Tibial nerve (tissue), 4 donors: ENCODE results near the gene SCT. TPM values are rescaled to one million over a fixed set of nuclear protein-coding genes. Genes with fewer than 3 reads are reported as not detected.

ENCODE experiments used
- DNase-seq, 2 donors: peaks; one replicate each; pipeline ENCODE4 v3.0.0-alpha.2; 2019; ENCODE audit warnings: low spot score in 2 of 2
- H3K27ac ChIP-seq, 4 donors: fragments of 200-600 bp; sonication (generic) in 3 of 4; one replicate each; pipeline ENCODE4 v1.5.1; 2017 to 2019; ENCODE audit warnings: mild to moderate bottlenecking in 1 of 4
- H3K27me3 ChIP-seq, 2 donors: fragments of 200-600 bp; sonication (generic) in 1 of 2; one replicate each; pipeline versions ENCODE4 v1.5.1 to v1.6.0; 2017 to 2019
- H3K36me3 ChIP-seq, 3 donors: fragments of 200-600 bp; sonication (generic); one replicate each; pipeline ENCODE4 v1.5.1; 2018 to 2019
- H3K4me1 ChIP-seq, 4 donors: fragments of 200-600 bp; sonication (generic) in 3 of 4; one replicate each; pipeline ENCODE4 v1.5.1; 2017 to 2019
- H3K4me3 ChIP-seq, 4 donors: fragments of 200-600 bp; sonication (generic) in 3 of 4; one replicate each; pipeline ENCODE4 v1.5.1; 2017 to 2019; ENCODE audit warnings: mild to moderate bottlenecking in 1 of 4, moderate library complexity in 1 of 4
- H3K9me3 ChIP-seq, 4 donors: fragments of 200-600 bp; sonication (generic) in 3 of 4; one replicate each; pipeline ENCODE4 v1.5.1; 2017 to 2019
- CTCF ChIP-seq, 5 experiments: fragments of 200-600 bp in 3 of 5; fragments of 450-650 bp in 2 of 5; sonication (generic) in 3 of 5; IDR thresholded peaks; one replicate each; pipeline ENCODE4 v1.5.1; 2016 to 2019; ENCODE audit warnings: antibody characterized with exemption in 5 of 5, mild to moderate bottlenecking in 3 of 5, moderate library complexity in 2 of 5
- EP300 ChIP-seq, 2 donors: sonication (generic); formaldehyde crosslinking; IDR thresholded peaks; one replicate each; pipeline ENCODE4 v1.6.1; 2017; ENCODE audit warnings: antibody characterized with exemption in 2 of 2, mild to moderate bottlenecking in 1 of 2
- POLR2A ChIP-seq, 2 donors: fragments of 450-650 bp; IDR thresholded peaks; one replicate each; pipeline ENCODE4 v1.6.1; 2017; ENCODE audit warnings: antibody characterized with exemption in 2 of 2, mild to moderate bottlenecking in 2 of 2, moderate library complexity in 2 of 2
- WGBS, 2 donors: methylation state at CpG; one replicate each; pipeline ENCODE4 v1.1.5; 2018; 5-methylcytosine and 5-hydroxymethylcytosine counted together
- total RNA-seq, 4 donors: library from RNA; depleted of rRNA; stranded (reverse); fragments of >200 nt; gene quantifications; one replicate each; pipeline ENCODE4 v1.1.0, GENCODE V29; 2016

SCT gene
- total RNA-seq, 4 donors from 2014 or later: not detected

GRCh38 chr11:635945-636510, 9.0 kb upstream of the SCT start:
- Histone ChIP-seq H3K4me1 (peaks cover 0 to 44% (median 20%) of the 10 kb centered on the region in 4 donors), H3K27me3 (peaks cover 0 to 36% of the 10 kb centered on the region in 2 donors), H3K36me3 (peaks cover 0 to 14% (median 0%) of the 10 kb centered on the region in 3 donors), H3K4me3 (no peak overlapping the region), H3K27ac (no peak overlapping the region), H3K9me3 (no peaks in the 10 kb centered on the region)
- 68% methylated on average over 21 to 22 of the region's 22 CpGs for WGBS, 2 donors
- TF ChIP-seq EP300 (IDR thresholded peaks at IDR 0.05) (no peak), CTCF (IDR thresholded peaks at IDR 0.05) (no peak), POLR2A (IDR thresholded peaks at IDR 0.05) (no peak)
- no peak for DNase-seq

- H3K9me3 ChIP-seq: no peaks in the 10 kb centered on the region
- DNase-seq: no peak
- peaks cover 0 to 10% of the 10 kb centered on the region in 2 donors for H3K27me3 ChIP-seq
- TF ChIP-seq EP300 (IDR thresholded peaks at IDR 0.05) (no peak), CTCF (IDR thresholded peaks at IDR 0.05) (no peak), POLR2A (IDR thresholded peaks at IDR 0.05) (no peak)
- no peak overlapping the region for H3K27ac ChIP-seq
- peaks cover 0 to 8% (median 3%) of the 10 kb centered on the region in 4 donors for H3K4me1 ChIP-seq
- H3K36me3 ChIP-seq: peaks cover 0 to 10% (median 0%) of the 10 kb centered on the region in 3 donors
- H3K4me3 ChIP-seq: no peak overlapping the region
- 90 to 92% methylated on average over 5 of the region's 5 CpGs for WGBS, 2 donors
Observed at GRCh38 chr11:630871-631270, 3.9 kb upstream of the SCT start.

GRCh38 chr11:629237-629583, 2.2 kb upstream of the SCT start:
- no peak for TF ChIP-seq EP300 (IDR thresholded peaks at IDR 0.05)
- no peak for TF ChIP-seq CTCF (IDR thresholded peaks at IDR 0.05)
- no peak for TF ChIP-seq POLR2A (IDR thresholded peaks at IDR 0.05)
- H3K9me3 ChIP-seq: no peaks in the 10 kb centered on the region
- H3K27ac ChIP-seq: no peak overlapping the region
- peaks cover 0 to 16% (median 3%) of the 10 kb centered on the region in 4 donors for H3K4me1 ChIP-seq
- DNase-seq: no peak
- 61 to 63% methylated on average over 10 of the region's 10 CpGs for WGBS, 2 donors
- no peak overlapping the region for H3K4me3 ChIP-seq
- peaks cover 0 to 25% of the 10 kb centered on the region in 2 donors for H3K27me3 ChIP-seq
- peaks cover 0 to 13% (median 0%) of the 10 kb centered on the region in 3 donors for H3K36me3 ChIP-seq

GRCh38 chr11:628056-628455, 1.1 kb upstream of the SCT start:
- no peak for DNase-seq
- Histone ChIP-seq H3K27me3 (peaks cover 0 to 37% of the 10 kb centered on the region in 2 donors), H3K9me3 (no peaks in the 10 kb centered on the region), H3K4me1 (peaks cover 0 to 16% (median 3%) of the 10 kb centered on the region in 4 donors), H3K4me3 (no peak overlapping the region), H3K27ac (no peak overlapping the region), H3K36me3 (peaks cover 0 to 25% (median 0%) of the 10 kb centered on the region in 3 donors)
- TF ChIP-seq EP300 (IDR thresholded peaks at IDR 0.05): no peak
- no peak for TF ChIP-seq POLR2A (IDR thresholded peaks at IDR 0.05)
- TF ChIP-seq CTCF (IDR thresholded peaks at IDR 0.05): no peak
- WGBS, 2 donors: 94 to 95% methylated on average over 31 of the region's 31 CpGs

DNA sequence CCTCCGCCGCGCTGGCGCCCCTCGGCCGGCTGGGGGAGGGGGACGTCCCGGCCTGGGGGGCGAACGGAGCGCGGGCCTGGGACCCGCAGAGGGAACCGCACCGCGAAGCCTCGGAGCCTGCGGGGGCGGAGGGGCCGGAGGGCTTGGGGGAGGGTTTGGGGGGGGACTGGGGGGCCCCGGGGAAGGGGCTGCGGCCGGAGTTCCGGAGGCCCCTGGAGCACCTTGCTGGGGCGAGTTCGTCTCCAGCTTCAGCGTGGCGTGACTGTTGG, 261 bp upstream of the SCT start:
- no peaks in the 10 kb centered on the region for H3K9me3 ChIP-seq
- TF ChIP-seq POLR2A (IDR thresholded peaks at IDR 0.05) (no peak), CTCF (IDR thresholded peaks at IDR 0.05) (no peak), EP300 (IDR thresholded peaks at IDR 0.05) (no peak)
- DNase-seq: no peak
- H3K27me3 ChIP-seq: peaks cover 0 to 44% of the 10 kb centered on the region in 2 donors
- no peak overlapping the region for H3K27ac ChIP-seq
- WGBS, 2 donors: 39 to 58% methylated on average over 7 to 10 of the region's 28 CpGs
- H3K36me3 ChIP-seq: peaks cover 0 to 29% (median 0%) of the 10 kb centered on the region in 3 donors
- no peak overlapping the region for H3K4me3 ChIP-seq
- H3K4me1 ChIP-seq: peaks cover 0 to 16% (median 3%) of the 10 kb centered on the region in 4 donors
